Caco-2 (cell line): ENCODE data around the gene SLIT3. TPM values are rescaled to one million over a fixed set of nuclear protein-coding genes. Genes with fewer than 3 reads are reported as not detected.

Source experiments
- BruUV-seq: library from RNA; stranded (reverse); fragments of 400-500 nt; replicated peaks from 2 replicates; lab custom pipeline; 2021; lab: Mats Ljungman, UMichigan
- CTCF ChIA-PET: fragments of 300-600 bp; sonication (Branson Sonifier 250); formaldehyde crosslinking; loops from one replicate; lab custom pipeline; 2022; ENCODE audit warnings: antibody characterized with exemption; lab: Charles Lee
- POLR2A ChIA-PET: fragments of 300-600 bp; sonication (Branson Sonifier 250); formaldehyde crosslinking; loops from one replicate; lab custom pipeline; 2022; ENCODE audit warnings: antibody characterized with exemption; lab: Charles Lee
- DNase-seq, 2 experiments: peaks; one replicate each; pipeline versions ENCODE4 v3.0.0 to v3.0.0-alpha.2; 2020 to 2022
- H3K27me3 ChIP-seq: replicated peaks from 2 replicates; pipeline ENCODE4 v1.6.0; 2011; ENCODE audit warnings: low read length; ENCODE audit not compliant: control insufficient read depth, insufficient read depth
- H3K36me3 ChIP-seq: 2 replicates; pipeline ENCODE4 v1.5.1; 2011; ENCODE audit warnings: low read length; ENCODE audit not compliant: control insufficient read depth, insufficient read depth
- H3K4me1 ChIP-seq: fragments of 250-450 bp; sonication (Bioruptor Pico); 2 replicates; pipeline ENCODE4 v1.5.1; 2020; ENCODE audit warnings: mild to moderate bottlenecking
- H3K4me3 ChIP-seq: 2 replicates; pipeline ENCODE4 v1.5.1; 2011; ENCODE audit warnings: low read depth, mild to moderate bottlenecking, control low read depth, low read length
- H3K9me3 ChIP-seq: fragments of 250-450 bp; sonication (Bioruptor Pico); 2 replicates; pipeline ENCODE4 v1.5.1; 2020; ENCODE audit warnings: mild to moderate bottlenecking, moderate library complexity
- H3K27ac Mint-ChIP-seq: one replicate; pipeline ENCODE4 v1.8.0; 2022; ENCODE audit warnings: mixed read lengths; ENCODE audit not compliant: unreplicated experiment
- H3K27me3 Mint-ChIP-seq: one replicate; pipeline ENCODE4 v1.8.0; 2022; ENCODE audit warnings: mixed read lengths; ENCODE audit not compliant: insufficient read depth, unreplicated experiment
- H3K36me3 Mint-ChIP-seq: one replicate; pipeline ENCODE4 v1.8.0; 2022; ENCODE audit warnings: mild to moderate bottlenecking, mixed read lengths; ENCODE audit not compliant: insufficient read depth, unreplicated experiment
- H3K4me1 Mint-ChIP-seq: one replicate; pipeline ENCODE4 v1.8.0; 2022; ENCODE audit warnings: low read depth, mixed read lengths; ENCODE audit not compliant: unreplicated experiment
- H3K4me3 Mint-ChIP-seq: one replicate; pipeline ENCODE4 v1.8.0; 2022; ENCODE audit warnings: mild to moderate bottlenecking, moderate library complexity, mixed read lengths; ENCODE audit not compliant: unreplicated experiment
- H3K9me3 Mint-ChIP-seq: one replicate; pipeline ENCODE4 v1.8.0; 2022; ENCODE audit warnings: mixed read lengths; ENCODE audit not compliant: unreplicated experiment
- CTCF ChIP-seq, 2 experiments: fragments of 200-600 bp in 1 of 2; IDR thresholded peaks; 1 replicate in 1 of 2; 2 replicates in 1 of 2; pipeline versions ENCODE4 v1.5.1 to v1.8.0; 2011 to 2022; ENCODE audit warnings: antibody characterized with exemption in 1 of 2, control low read depth in 1 of 2, inconsistent platforms in 1 of 2, low read depth in 1 of 2, low read length in 1 of 2, mild to moderate bottlenecking in 1 of 2, moderate library complexity in 1 of 2; ENCODE audit not compliant: insufficient read depth in 1 of 2, severe bottlenecking in 1 of 2, unreplicated experiment in 1 of 2
- intact Hi-C: fragments of 100-400 bp; cut with micrococcal nuclease; formaldehyde crosslinking; loops from one replicate; pipeline ENCODE4 v1.10.0; 2022; ENCODE audit not compliant: unreplicated experiment
- total RNA-seq: library from RNA; stranded (reverse); gene quantifications from 2 replicates; pipeline ENCODE4 v1.2.3, GENCODE V29; 2022

SLIT3 gene
- total RNA-seq, 1 experiment from 2014 or later, result 2.1 TPM

- Mint-ChIP-seq H3K27ac (no peak overlapping the region), H3K27me3 (no peaks in the 10 kb centered on the region), H3K4me1 (peaks cover 28% of the 10 kb centered on the region), H3K4me3 (no peak overlapping the region), H3K36me3 (no peaks in the 10 kb centered on the region), H3K9me3 (peaks cover 12% of the 10 kb centered on the region)
- no peaks in the 10 kb centered on the region for H3K9me3 ChIP-seq
- DNase-seq, result no peak
- no peak overlapping the region for H3K4me3 ChIP-seq
- BruUV-seq, result no TSS peak
- peaks cover 28% of the 10 kb centered on the region for H3K4me1 ChIP-seq
- no peak for TF ChIP-seq CTCF (IDR thresholded peaks at IDR 0.05; ENCODE audit: insufficient read depth in 1 of 2, low read depth in 1 of 2, low read length in 1 of 2, severe bottlenecking in 1 of 2, unreplicated experiment in 1 of 2)
- ChIA-PET POLR2A (no interaction called here), CTCF (no interaction called here)
- no peaks in the 10 kb centered on the region for H3K27me3 ChIP-seq
- H3K36me3 ChIP-seq, result no peaks in the 10 kb centered on the region
- intact Hi-C loops, result loop anchor here (10.0 kb wide), 1 partner anchor 472 kb away; no protein-coding TSS in a partner anchor
Observed at GRCh38 chr5:169176709-169177694, 123.9 kb downstream of the SLIT3 start.

DNA sequence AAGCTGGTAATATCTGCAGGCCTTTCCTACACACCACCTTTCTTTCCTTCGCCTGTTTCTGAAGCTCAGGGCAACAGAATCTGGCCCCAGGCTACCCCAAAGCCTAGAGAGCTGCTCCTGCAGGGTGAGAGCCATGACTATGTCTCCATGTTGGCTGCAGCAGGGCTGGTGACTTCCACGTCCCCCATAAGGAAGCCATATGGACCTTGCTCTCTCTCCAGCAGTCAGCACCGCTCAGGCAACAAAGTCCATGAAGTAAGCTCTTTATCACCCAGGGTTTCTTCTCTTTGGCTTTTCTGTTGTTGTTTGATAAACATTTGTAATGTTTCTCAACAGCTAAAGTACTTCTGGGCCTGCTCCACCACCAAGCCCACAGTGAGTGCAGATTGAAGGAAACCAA lies 125.2 kb downstream of the SLIT3 start:
- Histone ChIP-seq H3K27me3 (no peaks in the 10 kb centered on the region), H3K4me3 (no peak overlapping the region), H3K36me3 (no peaks in the 10 kb centered on the region), H3K4me1 (peaks cover 28% of the 10 kb centered on the region), H3K9me3 (no peaks in the 10 kb centered on the region)
- ChIA-PET POLR2A (no interaction called here), CTCF (no interaction called here)
- no peak for TF ChIP-seq CTCF (IDR thresholded peaks at IDR 0.05; ENCODE audit: insufficient read depth in 1 of 2, low read depth in 1 of 2, low read length in 1 of 2, severe bottlenecking in 1 of 2, unreplicated experiment in 1 of 2)
- no peak for DNase-seq
- Mint-ChIP-seq H3K4me1 (peaks cover 34% of the 10 kb centered on the region), H3K9me3 (peaks cover 21% of the 10 kb centered on the region), H3K27ac (no peak overlapping the region), H3K27me3 (no peaks in the 10 kb centered on the region), H3K36me3 (no peaks in the 10 kb centered on the region), H3K4me3 (no peak overlapping the region)
- no TSS peak for BruUV-seq
- intact Hi-C loops, result loop anchor here (10.0 kb wide), 1 partner anchor 471 kb away; no protein-coding TSS in a partner anchor

DNA sequence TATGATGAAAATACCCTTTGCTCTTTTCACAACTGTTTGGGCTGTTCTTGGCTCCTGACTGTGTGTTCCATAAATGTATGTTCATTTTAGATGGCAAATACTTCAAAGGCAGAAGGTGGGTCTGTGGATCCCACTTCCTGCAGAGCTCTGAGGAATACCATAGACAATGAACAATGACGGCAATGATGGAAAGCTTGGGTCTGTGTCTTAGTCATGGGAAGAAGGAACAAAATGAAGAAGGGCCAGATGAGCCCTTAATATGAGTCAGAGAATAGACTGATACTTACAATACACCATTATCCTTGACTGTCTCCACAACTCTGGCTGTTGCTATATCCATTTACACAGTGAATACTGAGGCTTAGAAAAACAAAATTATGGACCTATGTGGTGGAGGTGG lies 126.0 kb downstream of the SLIT3 start:
- ChIA-PET CTCF (no interaction called here), POLR2A (no interaction called here)
- Mint-ChIP-seq H3K4me1 (peaks cover 34% of the 10 kb centered on the region), H3K9me3 (peaks cover 21% of the 10 kb centered on the region), H3K36me3 (no peaks in the 10 kb centered on the region), H3K27ac (no peak overlapping the region), H3K4me3 (no peak overlapping the region), H3K27me3 (no peaks in the 10 kb centered on the region)
- no TSS peak for BruUV-seq
- no peaks in the 10 kb centered on the region for H3K9me3 ChIP-seq
- H3K4me3 ChIP-seq, result no peak overlapping the region
- TF ChIP-seq CTCF (IDR thresholded peaks at IDR 0.05; ENCODE audit: insufficient read depth in 1 of 2, low read depth in 1 of 2, low read length in 1 of 2, severe bottlenecking in 1 of 2, unreplicated experiment in 1 of 2), result no peak
- intact Hi-C loops, result loop anchor here (10.0 kb wide), 1 partner anchor 470 kb away; no protein-coding TSS in a partner anchor
- H3K4me1 ChIP-seq, result peaks cover 28% of the 10 kb centered on the region
- no peaks in the 10 kb centered on the region for H3K36me3 ChIP-seq
- no peaks in the 10 kb centered on the region for H3K27me3 ChIP-seq
- DNase-seq, result no peak
